Stromal cell of bone marrow (primary cell): ENCODE measurements around the gene BRD7.
A peak's percentile ranks its signal among the peaks of the same experiment; 100 is the strongest.

Source experiments
- DNase-seq: peaks from one replicate; pipeline ENCODE4 v3.0.0-alpha.2; 2012; ENCODE audit warnings: low read depth

BRD7 gene

DNA sequence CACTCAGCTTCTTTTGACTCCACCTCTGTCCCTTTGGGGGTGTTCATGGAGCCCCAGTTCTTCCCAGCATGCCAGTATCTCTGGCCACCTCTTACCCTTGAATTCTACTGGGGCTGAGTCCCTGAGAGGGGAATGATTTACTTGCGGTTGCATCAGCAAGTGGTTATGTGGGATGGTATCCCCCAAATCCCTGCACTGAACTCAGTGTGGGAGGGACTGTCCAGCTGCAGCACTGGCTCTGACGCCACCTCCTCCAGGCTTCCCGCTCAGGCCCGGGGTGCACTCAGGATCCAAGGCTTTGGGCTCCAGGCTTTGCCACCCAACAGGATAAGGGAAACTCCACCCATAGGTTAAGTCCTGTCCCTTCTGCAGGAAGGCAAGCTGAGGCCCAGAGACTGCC, 21.1 kb upstream of the BRD7 start:
- no peak for DNase-seq

GRCh38 chr16:50388496-50388895, 19.7 kb upstream of the BRD7 start:
- no peak for DNase-seq

GRCh38 chr16:50386774-50387173, 18.0 kb upstream of the BRD7 start:
- no peak for DNase-seq

DNA sequence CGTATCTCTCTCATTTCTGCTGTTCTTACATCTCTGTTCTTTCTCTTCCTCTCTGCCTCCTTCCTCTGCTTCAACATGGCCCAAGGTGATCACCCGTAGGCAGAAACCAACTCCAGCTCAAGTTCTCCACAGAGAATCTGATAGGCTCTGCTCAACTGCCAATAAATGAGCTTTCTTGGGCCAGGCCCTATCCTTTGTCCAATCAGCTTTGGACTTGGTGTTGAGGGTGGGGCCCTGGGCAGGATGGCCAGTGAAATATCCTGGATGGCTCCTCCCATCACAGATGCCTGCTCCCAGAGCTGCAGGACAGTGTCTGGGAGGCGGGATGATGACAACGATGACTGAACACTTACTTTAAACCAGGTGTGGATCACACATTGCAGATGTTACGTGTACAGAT, 17.4 kb upstream of the BRD7 start:
- no peak for DNase-seq

DNA sequence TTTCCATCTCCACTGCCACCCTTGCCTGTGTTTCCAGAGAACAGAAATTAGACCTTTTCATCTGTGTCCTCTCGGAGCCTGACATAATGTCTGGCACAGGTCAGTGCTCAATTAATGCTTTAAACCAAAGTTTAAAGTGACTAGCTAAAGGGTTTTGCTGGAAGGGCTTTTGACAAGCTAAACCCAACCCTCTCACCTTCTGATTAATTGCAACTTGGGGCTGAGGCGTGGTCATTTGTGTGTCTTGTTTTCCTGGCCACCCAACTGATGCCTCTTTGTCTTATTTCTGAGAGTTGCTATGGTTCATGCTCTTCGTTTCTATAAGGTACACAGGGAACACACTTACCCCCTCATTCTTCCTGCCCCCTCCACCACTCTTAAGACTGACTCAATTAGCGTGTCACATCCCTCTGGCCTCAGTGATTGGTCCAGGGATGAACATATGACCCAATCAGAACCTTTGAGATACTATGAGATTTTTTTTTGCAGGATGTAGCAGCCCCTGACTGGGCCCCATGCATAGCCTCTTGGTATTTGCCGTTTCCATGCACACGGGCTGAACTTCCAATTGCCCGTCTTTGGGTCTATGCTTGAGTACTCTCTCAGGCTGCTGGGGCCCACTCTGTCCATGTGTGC, 15.8 kb upstream of the BRD7 start:
- no peak for DNase-seq

GRCh38 chr16:50381679-50382440, 13.1 kb upstream of the BRD7 start:
- no peak for DNase-seq

DNA sequence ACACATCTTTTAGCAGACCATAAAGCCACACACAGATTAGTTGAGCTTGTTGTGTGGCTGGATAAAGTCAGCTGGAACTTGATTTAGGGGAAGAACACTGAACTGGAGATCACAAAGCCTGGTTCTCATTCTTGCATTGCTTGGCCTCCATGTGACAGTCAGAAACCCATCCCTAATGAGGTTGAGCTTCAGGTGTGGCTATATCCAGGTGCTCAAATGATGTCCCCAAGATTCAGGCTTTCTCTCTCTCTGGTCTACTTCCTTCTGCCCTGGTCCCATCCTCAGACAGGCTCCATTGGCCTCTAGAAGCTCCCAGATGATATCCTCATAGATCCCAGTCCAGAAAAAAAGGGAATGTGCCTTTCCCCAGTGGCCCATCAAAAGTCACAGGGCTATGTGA, 9.6 kb upstream of the BRD7 start:
- DNase-seq: no peak

DNA sequence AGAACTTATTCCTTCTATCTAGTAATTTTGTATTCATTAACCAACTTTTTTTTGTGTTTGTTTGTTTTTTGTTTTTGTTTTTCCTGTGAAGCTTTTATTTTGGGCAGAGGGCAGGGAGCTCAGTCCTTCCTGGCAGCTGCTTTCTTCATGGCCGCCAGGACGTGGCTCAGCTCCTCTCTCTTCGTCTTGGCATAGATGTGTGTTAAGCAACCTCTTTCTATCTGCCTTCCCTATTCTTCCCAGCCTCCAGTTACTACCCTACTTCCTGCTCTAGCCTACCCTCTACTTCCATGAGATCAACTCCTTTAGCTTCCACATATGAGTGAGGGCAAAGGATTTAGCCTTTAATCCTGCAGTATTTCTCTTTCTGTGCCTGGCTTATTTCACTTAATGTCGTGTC, 8.2 kb upstream of the BRD7 start:
- no peak for DNase-seq

GRCh38 chr16:50373780-50374179, 5.0 kb upstream of the BRD7 start:
- DNase-seq: no peak

DNA sequence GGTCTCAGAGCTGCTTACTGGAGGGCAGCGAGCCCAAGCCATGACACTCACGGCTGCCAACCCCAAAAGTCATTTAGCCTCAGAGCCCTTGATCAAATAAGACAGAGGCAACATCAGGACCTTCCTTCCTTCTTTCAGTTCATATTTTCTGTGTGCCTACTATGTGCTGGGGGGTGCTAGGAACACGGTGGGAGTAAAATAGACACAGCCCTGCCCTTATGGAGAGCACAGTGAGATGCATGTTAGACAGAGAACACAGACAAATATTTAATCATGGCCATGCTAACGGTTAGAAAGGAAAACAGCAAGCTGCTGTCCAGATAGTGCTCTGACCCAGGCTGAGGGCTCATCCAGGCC, 4.5 kb upstream of the BRD7 start:
- no peak for DNase-seq

- DNase-seq: peak; percentile 49
Observed at GRCh38 chr16:50372611-50373344, 4.0 kb upstream of the BRD7 start.

GRCh38 chr16:50371936-50372595, 3.3 kb upstream of the BRD7 start:
- no peak for DNase-seq

- DNase-seq: no peak
Observed at GRCh38 chr16:50371036-50371716, 2.4 kb upstream of the BRD7 start.

GRCh38 chr16:50369133-50369804, 481 bp upstream of the BRD7 start:
- no peak for DNase-seq

DNA sequence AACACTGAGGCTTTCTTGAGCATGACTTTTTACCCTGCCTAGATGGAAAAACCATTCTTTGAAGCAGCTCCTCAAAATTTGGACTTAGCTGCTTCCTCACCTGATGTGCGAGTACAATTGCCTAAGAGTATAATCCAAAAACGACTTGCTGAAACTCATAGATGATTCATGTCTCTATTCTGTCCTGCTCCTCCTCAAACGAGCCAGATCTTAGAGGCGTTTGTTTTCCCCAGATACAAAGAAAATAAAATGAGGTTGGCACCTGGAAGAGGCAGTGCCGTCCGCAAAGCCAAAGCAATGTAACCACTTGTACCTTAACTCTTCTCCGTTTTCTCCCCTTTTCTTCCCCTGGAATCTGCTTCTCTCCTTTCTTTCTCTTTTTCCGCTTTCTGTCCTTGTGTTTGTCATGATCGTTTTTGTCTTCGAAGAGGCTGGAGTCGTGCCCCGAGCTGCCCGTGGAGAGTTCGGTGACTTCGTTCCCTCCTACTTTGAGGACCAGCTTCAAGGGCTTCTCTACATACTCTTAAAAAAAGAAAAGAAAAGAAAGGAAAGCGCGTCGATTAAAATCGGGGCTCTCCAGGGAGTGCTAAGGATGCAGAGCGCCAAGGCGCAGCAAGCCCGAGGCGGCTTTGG, 895 bp downstream of the BRD7 start:
- DNase-seq: no peak

DNA sequence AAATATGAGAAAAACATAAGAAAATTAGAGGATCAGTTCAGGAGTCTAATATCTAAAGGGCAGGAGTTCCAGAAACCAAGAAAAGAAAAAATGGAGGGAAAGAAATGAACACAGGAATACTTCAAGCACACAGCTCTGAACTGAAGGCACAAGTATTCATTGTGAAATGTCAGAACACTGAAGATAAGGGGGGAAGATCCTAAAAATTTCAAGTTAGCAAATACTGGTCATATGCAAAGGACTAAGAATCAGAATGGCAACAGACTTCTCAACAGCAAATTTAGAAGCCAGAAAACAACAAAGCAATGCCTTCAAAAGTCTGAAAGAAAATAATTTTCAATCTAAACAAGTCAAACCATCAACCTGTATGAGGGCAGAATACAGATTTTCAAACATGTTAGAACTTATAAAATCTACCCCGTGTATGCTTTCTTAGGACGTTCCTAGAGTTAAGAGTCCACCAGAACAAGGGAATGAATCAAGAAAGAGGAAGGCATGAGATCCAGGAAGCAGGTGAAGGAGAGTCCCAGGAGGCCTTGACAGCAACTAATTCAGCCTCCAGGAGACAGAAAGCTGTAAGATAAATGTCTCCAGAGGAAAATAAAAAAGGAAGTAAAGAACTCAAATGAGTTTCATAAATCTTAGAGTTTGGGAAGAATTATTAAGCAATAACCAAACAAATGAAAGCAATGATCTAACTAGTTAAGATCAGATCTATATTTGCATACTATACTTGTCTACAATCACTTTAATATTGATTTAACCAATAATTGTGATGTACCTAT, 2.8 kb downstream of the BRD7 start:
- DNase-seq: no peak

- no peak for DNase-seq
Observed at GRCh38 chr16:50363656-50364055, 5.1 kb downstream of the BRD7 start.

DNA sequence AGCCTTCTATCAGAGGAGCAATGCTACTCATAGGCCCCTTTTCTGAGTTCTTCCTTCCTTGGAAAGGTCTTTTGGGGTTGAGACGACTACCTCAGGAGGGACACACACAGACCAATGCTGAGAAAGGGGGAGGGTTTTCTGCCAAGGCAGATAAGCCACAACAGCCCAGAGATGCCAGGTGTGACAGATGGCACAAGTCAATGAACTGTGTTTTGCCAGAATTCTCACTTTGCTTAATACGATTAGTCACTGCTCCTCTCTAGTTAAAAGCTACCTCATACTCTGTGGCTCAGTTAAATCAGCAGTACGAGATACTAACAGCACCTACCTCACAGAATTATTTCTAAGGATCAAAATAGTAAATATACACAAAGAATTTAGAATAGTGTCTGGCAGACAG, 8.0 kb downstream of the BRD7 start:
- DNase-seq: no peak

- no peak for DNase-seq
Observed at GRCh38 chr16:50360033-50360778, 8.6 kb downstream of the BRD7 start.

DNA sequence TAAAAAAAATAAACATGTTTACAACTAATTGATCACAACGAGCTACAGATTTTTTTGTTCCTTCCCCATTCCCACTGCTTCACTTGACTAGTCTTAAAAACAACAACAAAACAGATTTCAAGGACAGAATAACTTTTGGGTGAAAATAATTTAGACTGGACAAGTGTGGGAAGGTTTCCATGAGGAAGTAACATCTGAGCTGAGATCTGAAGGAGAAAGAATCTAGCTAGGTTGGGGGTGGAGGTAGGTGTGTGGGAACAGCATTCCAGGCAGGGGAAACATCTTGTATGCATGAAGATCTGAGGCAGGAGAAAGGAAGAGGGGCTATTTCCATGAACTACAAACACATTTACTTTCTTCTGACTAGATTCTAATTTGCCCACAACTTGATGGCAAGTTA, 9.2 kb downstream of the BRD7 start:
- DNase-seq: no peak
